Transverse colon (tissue), 4 donors: ENCODE results near the gene BLZF1.

Experiments
- CTCF ChIP-seq, 5 experiments: fragments of 200-600 bp in 3 of 5; fragments of 450-650 bp in 2 of 5; sonication (generic) in 3 of 5; IDR thresholded peaks; 1 replicate in 2 of 5; 2 replicates in 3 of 5; pipeline ENCODE4 v1.5.1; 2016 to 2017; ENCODE audit warnings: antibody characterized with exemption in 5 of 5, inconsistent platforms in 3 of 5, mild to moderate bottlenecking in 2 of 5, moderate library complexity in 1 of 5
- POLR2AphosphoS5 ChIP-seq, 3 donors: sonication (generic); formaldehyde crosslinking; IDR thresholded peaks; one replicate each; pipeline ENCODE4 v1.6.1; 2016; ENCODE audit warnings: antibody characterized with exemption in 3 of 3

GRCh38 chr1:169361281-169361680 lies 6.7 kb upstream of the BLZF1 start:
- no peak for TF ChIP-seq CTCF (IDR thresholded peaks at IDR 0.05)
- no peak for TF ChIP-seq POLR2AphosphoS5 (IDR thresholded peaks at IDR 0.05)
